K562 (cell line): ENCODE data around the gene CFAP97D2. TPM values are rescaled to one million over a fixed set of nuclear protein-coding genes. Genes with fewer than 3 reads are reported as not detected.

Source experiments
- SFPQ ChIP-seq: fragments of 200-400 bp; formaldehyde crosslinking; IDR thresholded peaks from 2 replicates; pipeline ENCODE4 v1.6.1; 2017; ENCODE audit warnings: mild to moderate bottlenecking, low read depth, low read length, moderate library complexity
- ZBTB33 ChIP-seq: sonication (generic); formaldehyde crosslinking; IDR thresholded peaks from 2 replicates; pipeline ENCODE4 v1.8.1; 2023; ENCODE audit warnings: mild to moderate bottlenecking, missing genetic modification reagents
- ZNF766 ChIP-seq: fragments of 200-800 bp; sonication (Bioruptor generic); conservative IDR thresholded peaks from 2 replicates; pipeline ENCODE4 v1.6.1; 2016; ENCODE audit warnings: missing genetic modification characterization, missing compliant biosample characterization
- polyA plus RNA-seq, 8 experiments: library from polyadenylated mRNA; depleted of rRNA in 4 of 8; stranded (reverse) in 5 of 8; unstranded in 3 of 8; fragments of >200 nt; fragmentation: Nextera tagmentation in 2 of 8; fragmentation: Illumina TruSeq in 1 of 8; extraction: Ambion mirVana in 2 of 8; extraction: Trizol in 1 of 8; gene quantifications; 2 replicates each; pipeline versions ENCODE4 v1.2.1 to v1.2.3, GENCODE V29; 2011 to 2014; ENCODE audit warnings: inconsistent platforms in 1 of 8, missing spikeins in 1 of 8
- total RNA-seq, 7 experiments: library from RNA; depleted of rRNA in 6 of 7; stranded (reverse); fragments of >200 nt in 6 of 7; fragmentation: Illumina TruSeq in 2 of 7; extraction: Trizol in 2 of 7; gene quantifications; 2 replicates each; pipeline versions ENCODE4 v1.2.1 to v1.2.3, GENCODE V29; 2011 to 2021; ENCODE audit warnings: low replicate concordance in 1 of 7
- TF ChIP-seq, protein P1 (sequence below): fragments of 450-650 bp; formaldehyde crosslinking; IDR thresholded peaks from 2 replicates; pipeline ENCODE4 v1.4.0; 2020; ENCODE audit warnings: mild to moderate bottlenecking, mixed read lengths

CFAP97D2 gene
- total and polyA plus RNA-seq, 9 of the 15 experiments (the other 6 are each of a cell fraction or from before 2014, with no cell fraction given) = not detected

GRCh38 chr13:114142640-114143490, 36.2 kb upstream of the CFAP97D2 start (continued):
- TF ChIP-seq, protein P1, sequence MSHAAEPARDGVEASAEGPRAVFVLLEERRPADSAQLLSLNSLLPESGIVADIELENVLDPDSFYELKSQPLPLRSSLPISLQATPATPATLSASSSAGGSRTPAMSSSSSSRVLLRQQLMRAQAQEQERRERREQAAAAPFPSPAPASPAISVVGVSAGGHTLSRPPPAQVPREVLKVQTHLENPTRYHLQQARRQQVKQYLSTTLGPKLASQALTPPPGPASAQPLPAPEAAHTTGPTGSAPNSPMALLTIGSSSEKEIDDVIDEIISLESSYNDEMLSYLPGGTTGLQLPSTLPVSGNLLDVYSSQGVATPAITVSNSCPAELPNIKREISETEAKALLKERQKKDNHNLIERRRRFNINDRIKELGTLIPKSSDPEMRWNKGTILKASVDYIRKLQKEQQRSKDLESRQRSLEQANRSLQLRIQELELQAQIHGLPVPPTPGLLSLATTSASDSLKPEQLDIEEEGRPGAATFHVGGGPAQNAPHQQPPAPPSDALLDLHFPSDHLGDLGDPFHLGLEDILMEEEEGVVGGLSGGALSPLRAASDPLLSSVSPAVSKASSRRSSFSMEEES (CRISPR knock-in tag) = no peak
- TF ChIP-seq ZBTB33 (CRISPR knock-in tag) (peak; percentile 81), SFPQ (no peak), ZNF766 (peak; percentile 55; the same call in 1 of the 2 replicates)
- TF ChIP-seq, all 486 proteins: peak for 7
